Activated CD4-positive, alpha-beta T cell treated with anti-CD3 and anti-CD28 coated beads for 1 hour (primary cell): ENCODE measurements around the gene NEDD9.

Experiments
- DNase-seq: peaks from one replicate; pipeline ENCODE4 v3.0.0-alpha.2; 2020

The NEDD9 gene

DNA sequence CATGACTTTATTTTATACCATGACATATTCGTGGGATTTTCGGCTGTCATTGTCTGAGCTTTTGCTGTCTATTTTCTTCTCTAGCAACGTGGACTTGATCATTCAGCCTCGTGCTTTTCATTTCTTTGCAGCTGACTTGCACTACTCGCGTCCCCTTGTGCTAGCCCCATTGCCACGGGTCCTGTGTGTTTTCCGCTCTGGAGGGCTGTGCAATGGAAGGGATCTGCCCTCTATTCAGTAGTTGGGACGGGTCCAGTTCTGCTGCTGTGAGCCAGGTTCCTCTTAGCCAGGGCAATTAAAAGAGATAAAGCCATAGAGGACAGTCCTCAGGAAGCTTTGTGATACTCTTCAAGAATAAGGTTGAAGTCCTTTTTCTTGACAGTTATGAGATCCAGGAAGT is 17.6 kb downstream of the NEDD9 start:
- DNase-seq = no peak

DNA sequence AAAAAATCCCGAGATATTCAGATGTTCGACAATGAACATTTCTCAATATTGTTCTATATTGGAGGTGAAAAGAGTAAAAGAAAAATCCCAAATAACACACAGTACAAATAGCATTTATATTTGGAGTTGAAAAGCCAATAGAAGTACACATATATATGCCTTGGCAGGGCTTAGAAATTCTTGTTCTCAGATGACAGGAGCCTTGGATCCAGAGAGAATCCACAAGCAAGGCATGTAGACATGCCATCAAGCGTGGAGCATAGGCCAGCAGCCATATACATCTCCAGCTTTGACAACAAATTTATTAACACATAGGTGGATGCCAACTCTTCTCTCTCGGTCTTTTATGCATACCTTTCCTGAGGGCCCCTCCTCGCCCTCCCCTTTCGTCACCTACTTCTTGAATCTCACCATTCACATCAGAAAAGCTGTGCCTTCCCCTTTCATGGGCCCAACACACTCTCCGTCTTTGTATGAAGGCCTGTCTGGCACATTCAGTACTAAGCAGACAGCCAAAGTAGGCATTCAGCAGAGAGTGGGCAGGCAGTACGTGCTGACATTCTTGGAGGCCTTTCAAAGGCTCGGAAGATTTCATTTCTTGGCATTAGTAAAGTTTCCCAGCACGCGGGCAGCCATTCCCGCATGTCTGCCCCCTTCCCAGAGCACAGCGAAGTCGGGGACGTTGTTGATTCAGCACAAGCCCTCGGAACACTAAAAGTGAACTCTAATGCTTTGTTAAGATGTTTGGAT is 18.2 kb downstream of the NEDD9 start:
- no peak for DNase-seq

DNA sequence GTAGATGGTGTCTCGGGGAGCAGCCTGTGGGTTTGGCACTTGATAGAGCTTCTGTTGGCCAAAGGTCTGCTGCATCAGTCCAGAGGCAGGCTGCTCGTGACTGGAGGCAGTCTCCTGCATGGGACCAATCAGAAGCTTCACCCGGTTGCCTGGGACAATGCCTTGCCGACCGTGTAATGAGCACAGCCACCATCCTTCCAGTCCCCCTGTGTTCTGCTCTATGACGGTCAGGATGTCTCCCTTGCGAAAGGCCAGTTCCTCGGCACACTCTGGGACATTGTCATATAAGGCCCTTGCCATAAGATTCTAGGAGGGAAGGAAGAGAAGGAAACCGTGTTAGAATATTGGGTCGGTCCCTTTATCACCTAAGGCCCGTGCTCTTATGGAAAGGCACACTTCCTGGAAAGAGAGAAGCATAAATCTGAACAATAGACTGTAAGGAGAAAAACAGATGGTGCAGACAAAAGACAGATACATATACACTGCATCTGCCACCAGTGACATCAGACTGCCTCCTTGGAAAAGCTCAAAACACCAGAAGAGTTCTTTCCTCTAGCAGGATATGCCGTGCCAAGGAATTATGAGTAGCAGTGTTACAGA is 18.9 kb downstream of the NEDD9 start:
- no peak for DNase-seq

DNA sequence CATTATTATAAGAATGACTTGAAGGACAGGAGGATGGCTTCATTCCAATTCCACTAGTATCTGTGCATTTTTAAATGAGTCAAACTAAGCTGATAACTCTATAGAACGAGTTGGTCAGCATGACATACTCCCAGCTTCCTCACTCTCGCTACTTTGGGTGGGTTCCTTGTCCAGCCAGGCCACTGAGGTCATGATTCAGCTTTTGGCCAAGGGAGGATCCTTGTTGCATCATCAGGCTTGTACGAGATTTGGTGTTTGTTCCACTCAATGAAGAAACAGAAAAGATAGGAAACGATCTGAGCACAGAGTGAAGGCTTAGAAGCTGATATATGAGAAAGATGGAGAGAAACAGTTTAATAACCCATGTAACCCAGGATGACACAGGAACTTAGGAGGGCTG is 19.8 kb downstream of the NEDD9 start:
- no peak for DNase-seq

DNA sequence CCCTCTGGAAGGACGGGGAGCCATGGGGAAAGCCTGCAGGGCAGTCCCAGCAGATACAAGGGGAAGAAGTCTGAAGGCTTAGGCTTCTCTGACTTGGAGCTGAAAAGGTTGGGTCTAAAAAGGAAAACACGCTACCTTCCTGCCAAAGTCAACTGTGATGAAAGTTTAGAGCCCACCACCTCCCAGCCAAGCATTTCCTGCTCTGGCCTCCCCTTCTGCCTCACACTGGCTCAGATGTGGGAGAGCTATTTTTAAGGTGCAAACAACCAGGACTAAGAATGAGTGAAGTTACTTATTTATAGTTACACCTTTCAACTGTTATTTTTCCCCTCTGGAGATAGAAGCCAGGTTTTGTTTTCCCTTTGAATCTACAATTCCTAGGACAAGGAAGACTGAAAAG is 21.2 kb downstream of the NEDD9 start:
- no peak for DNase-seq

DNA sequence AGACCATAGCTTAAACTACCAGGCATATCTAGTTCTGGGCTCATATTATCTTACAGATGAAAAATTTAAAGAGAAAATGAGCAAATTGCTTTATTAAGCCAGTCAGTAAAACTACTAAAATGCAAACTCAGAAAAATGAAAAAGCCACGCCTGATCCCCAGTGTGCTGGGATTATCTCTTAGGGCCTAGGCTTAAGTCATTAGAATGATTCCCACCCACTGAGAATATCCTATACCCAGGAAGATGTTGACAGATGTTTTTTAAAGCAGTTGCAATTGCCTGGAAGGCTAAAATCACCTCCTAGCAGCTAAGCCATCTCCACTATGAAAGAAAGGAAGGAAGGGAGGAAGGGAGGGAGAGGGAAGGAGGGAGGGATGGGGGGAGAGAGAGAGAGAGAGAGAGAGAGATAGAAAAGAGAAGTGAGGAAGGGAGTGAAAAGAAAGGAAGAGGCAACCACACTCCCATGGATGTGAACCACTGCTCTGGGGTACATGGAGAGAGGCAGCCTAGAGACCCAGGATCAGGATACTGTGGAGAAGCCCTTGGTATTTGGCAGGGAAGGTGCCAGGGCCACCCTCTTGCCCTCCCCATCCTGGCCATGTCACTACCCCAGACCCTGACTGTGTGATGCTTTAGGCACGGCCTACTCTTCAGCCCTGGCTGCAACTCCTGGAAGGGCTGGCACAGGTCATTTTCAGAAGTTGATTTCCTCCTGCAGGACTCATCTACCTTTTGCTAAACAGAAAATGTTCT is 21.9 kb downstream of the NEDD9 start:
- DNase-seq = no peak

DNA sequence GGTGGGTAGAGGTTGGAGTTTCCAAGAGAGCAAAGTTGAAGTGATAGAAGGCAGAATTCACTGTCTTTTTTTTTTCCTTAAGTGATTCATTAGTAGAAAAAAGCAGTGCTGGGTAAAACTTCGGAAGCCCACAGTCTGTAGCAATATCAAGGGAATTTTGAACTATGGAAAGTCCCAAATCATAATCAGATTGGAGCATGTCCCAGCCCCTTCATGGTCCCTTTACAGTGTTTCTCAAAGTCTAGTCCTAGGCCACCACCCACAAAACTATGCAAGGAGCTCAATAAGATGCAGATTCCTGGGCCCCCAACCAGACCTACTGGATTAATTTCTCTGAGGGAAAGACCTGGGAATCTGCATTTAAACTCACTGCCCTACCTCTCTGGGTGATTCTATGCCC is 22.6 kb downstream of the NEDD9 start:
- DNase-seq = no peak

DNA sequence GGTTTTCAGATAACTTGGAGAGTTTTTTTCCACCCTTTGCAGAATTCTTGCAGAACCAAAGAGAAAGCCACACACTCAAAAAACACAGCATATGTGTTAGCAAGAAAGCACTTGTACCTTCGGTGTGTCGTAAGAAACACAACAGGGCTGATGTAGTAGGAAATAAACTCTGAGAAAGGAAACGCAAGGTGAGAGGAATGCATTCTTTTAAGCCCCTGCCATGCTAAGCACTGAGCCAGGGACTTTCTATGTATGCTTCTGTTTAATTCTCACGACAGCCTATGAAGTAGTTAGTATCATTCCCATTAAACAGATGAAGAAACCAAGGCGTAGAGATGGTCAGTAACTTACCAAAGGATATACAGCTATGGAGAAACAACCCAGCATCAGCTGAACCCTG is 23.1 kb downstream of the NEDD9 start:
- no peak for DNase-seq

DNA sequence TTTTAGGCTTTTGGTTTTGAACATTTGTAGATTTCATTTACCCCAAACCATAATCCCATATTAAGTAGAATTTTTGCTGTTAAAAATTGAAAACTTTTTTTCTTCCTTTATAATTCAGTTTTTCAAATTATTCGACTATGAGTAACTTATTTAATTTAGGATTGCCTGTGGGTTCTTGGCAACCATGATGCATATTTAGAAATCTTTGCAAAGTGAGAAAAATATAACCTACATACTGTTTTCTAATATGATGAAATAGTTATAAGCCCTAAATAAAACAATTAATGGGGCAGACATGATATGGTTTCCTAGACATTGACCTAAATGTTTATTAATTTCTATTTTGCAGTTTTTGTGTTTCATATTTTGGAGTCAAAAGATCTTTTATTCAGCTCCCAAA is 23.6 kb downstream of the NEDD9 start:
- no peak for DNase-seq

DNA sequence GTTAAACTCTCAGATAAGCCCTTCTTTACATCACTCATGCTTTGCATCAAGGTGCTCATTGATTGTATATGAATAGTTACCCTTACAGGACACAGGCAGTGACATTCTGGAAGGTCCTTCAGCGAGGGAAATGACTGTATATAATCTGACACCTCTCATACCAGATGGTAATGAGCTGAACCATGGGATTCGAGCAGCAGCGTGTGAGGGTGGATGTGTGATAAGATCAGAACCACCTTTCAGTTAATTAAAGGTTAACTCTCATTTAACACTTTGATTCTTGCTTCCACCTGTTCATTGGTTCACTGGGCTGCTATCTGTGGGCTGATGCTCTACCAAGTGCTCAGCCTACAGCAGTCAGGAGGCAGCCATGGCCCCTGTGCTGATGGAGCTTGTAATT is 24.2 kb downstream of the NEDD9 start:
- DNase-seq = no peak

DNA sequence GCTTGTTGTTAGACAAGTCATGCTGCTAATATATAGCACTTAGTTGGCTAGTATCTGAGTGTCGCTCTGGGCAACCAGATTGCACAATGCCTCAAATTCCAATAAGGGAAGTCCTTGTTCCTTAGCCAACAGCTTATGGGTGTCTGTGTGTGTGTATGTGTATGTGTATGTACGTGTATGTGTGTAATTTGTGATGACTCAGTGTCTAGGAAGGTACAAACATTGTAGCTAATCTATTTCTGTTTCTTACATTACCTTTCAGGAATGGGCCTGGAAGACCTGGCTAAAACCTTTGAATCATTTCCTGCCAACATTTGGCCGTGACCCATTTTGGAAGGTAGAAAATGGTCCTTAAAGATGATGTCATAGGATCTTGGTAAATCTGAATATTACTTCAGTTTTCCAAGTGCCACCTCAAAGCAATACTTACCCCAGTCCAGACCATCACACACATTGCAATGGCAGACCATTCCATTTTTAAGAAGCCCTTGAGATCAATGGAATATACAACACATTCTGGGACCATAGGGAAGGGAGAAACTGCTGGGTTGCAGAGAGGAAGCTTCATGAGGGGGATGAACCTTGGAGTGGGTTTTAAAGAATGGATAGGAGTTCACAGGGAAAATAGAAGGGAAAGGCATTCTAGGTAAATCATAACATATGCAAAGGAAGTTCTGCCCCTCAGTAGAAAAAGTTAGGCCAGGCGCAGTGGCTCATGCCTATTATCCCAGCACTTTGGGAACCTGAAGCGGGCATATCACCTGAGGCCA is 25.1 kb downstream of the NEDD9 start:
- DNase-seq = no peak

DNA sequence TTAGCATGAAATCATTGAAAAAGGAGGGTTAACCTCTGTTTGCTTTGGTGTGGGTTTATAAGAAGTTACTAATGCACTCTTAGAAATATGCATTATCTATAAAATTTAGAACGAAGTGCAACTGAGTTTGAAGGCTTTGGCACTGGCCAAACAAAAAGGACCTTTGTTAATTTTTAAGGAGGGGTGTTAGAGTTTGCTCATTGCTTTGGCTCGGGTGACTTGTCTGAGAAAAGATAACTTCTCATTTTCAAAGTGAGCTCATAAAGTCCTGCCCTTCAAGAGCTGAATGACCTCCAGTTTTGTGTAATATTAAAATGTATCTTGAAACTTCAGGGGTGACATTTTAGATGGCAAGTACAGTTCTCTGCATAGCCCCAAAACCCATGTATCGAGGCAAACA is 25.9 kb downstream of the NEDD9 start:
- no peak for DNase-seq

DNA sequence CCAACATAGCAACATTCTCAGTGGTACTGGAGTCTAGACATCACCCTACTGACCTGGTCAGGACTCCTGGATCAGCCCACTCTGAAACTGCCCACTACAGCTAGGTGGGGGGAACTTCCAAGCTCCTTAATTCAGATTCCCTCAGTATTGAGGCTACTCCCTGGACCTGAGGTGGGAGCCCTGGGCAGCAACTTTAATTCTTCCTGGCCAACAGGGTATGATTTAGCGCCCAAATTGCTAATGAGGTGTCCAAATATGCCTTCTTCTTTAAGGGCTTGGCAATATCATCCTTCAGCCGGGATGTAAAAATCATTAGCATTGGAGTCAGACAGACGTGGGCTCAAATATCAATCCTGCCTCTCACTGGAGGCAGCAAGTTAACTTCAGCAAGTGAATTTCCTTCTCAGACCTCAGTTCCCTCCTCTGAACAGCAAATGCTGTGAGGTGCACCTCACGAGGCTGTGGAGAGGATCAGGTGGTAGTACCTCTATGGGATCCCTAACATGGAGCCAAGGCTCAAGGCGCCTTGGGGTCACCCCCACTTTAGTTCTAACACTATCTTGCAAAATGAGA is 27.6 kb downstream of the NEDD9 start:
- DNase-seq = no peak

DNA sequence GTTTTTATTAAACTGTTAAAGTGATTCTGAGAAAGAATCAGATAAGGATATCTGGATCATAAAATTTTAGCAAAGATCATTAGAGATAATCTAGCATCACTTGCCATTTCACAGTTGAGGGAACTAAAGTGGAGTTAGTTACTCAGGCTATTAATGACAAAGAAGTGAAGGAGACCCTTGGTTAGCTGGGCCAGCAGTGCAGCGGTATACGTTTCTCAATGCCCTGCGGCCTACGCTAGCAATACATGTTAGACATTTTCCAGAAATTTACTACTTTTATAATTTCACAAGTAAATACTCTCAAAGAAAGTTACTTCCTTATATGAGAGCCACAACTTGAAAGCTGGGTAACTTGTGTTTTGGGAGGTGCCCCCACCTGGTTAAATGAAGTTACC is 28.5 kb downstream of the NEDD9 start:
- DNase-seq = no peak

DNA sequence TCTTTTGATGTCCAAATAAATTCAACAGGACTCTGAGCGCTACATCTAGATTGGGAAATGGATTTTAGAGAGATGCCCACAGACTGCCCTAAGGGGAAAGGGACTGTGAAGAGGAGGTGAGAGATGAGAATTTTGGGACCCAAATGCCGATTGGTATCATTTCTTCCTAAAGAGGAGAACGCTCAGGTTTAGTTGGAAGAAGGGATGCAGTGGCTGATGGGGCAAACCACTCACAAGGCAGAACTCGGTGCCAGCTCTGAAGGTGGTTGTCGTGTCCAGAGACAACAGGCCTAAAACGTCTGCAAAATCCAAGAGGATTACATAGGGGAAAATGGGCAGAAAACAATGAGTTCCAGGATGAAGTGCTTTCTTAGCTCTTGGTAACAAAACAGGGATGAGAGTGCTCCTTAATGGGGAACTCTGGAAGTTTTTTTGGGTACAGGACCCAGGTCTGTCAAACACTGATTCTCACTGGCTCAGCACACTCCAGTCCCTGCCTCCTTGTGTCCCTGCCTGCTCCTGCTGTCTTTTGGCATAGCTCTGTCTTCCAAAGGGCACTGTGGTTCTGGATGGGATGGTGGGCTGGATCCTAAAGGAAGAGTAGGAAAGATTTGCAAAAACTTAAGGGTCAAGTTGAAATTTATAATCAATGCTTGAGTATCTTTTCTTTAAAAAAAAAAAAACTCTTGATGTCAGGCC is 29.0 kb downstream of the NEDD9 start:
- DNase-seq = no peak

DNA sequence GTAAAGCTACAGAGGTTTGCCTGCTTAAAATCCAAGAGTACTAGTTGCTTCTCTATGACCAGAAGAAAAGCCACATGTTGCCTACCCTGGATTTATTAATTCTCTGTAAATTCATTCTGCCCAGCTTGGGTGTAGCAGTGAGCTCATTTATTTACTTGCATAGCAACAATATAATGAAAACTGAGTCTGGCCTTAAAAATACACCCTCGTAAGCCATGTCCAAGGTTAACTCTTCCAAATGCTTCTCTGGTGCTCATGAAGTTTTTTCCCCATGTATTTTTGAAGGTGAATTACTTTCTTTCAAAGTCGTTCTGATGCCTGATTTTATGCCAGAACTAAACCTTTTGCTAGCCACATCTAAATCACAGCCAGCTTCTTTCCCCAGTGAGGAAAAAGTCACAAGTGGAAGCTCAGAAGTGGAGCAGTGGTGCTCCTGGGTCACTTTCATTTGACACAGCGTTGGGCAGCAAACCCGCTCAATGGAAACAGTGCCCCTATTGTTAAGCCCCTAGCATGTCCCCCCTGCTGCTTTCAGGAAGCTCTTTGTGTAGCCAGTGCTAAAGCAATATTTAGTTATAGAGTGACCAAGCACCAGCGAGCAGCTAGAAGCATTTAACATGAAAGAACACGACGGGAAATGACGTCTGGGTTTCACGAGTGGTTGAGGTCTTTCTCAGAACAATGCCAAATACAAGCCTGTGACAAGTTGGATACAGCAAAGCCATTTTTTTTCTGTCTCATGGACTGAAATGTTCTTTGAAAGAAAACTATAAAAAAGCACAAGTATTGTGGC is 29.8 kb downstream of the NEDD9 start:
- no peak for DNase-seq

DNA sequence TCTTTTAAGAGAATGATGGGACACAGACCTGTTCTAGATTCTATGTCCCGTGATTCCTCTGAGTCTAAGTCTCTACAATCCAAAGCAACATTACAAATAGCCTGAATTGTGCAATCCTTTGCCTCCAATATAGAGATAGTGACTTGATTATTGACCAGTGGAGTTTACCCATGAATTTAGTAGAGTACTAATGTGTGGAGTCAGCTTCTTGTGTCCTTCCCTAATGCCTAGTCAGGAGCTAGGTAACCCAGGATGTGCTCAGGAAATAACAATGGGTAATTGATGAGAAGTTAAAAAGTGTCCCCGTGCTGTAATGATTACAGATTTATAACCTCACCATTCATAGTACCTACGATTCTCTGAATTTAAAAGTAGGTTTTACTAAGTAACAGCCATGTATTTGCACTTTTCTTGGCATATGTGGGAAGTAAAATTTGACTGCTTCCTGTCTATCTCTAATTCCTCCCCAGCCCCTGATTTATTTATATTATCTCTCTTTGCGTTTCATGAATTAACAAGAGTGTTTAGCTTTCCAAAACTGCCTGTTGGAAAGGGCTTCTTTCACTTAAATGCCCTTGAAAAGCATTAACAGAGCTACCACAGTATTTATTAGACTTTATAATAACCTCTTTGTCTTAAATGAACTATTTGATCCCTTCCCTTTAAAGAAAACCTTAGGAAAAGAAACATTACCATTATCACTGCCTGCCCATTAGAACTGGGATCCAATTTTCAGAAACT is 30.5 kb downstream of the NEDD9 start:
- no peak for DNase-seq

DNA sequence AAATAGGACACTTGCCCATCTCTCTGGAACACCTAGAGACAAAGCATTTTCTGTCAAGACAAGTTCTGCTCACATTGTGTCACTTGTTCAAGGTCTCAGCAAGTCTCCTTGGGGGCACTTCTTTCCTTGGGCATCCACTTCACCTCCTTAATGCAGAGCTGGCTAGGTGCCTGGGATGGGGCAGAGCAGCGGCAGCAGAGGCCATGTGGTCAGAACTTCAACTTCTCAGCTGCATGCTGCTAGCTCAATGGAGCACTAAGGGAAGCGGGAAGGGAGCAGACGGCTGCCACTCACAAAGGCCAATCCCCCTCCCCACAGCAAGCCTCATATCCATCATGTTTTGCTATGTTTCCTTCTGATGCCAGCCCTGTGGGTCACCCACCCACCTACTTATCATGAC is 31.5 kb downstream of the NEDD9 start:
- DNase-seq = no peak

DNA sequence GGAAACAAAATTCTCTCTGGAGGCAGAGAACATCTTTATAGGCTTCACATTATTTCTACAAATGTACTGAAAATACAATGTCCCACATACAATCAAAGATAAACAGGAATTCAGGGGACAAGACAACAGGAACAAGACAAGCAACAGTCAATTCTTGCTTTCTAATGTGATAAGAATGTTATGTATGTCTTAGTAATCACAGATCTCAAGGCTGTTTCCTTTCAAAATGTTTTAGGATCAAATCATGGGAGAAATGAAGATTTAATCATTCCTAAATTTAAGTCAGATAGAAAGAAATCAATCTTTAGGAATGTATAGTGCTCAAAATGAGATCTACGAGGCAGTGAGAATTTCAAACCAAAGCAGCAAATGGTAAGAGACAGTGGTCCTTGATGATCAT is 32.1 kb downstream of the NEDD9 start:
- no peak for DNase-seq

DNA sequence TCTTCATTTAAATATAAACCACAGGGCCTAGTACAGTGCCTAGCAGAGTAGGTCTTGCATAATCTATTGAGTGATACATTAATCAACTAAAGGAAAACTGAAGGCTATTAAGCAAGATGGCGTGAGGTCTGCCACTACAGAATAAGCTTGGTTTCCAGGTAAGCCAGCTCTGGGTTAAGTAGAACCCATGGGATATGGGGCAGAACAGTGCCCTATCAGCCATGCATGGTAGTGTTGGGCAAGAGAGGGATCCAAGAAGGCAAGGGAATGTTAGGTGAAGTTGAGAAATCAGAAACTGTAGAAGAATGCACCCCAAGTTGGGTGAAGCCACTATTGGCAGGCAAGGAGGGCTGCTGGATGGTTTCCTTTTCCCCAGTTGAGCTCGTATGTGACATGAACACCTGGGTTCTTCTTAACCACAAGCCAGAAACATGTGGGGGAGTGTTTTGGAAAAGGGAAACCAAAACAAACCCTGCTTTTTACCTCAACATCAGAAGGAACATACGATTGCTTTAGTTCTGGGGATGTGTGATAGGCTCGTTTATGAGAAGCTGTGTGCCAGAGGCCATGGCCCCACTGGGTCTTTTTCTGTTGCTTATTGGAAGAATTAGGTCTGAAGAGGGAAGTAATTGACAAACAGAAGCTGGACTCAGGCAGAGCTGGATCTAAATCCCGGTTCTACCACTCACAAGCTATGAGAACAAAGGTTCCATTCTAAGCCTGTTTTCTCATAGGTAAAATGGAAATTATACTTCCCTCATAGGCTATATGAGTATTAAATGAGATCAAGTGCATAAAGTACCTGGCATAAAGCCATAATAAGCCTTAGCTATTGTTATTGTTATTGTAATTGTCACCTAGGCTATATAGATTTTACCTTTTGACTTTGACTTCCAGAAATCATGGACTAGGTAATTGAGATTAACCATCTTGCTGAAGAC is 33.5 kb downstream of the NEDD9 start:
- DNase-seq = no peak
